ENCODE data around the gene TMEM132D.

DNA sequence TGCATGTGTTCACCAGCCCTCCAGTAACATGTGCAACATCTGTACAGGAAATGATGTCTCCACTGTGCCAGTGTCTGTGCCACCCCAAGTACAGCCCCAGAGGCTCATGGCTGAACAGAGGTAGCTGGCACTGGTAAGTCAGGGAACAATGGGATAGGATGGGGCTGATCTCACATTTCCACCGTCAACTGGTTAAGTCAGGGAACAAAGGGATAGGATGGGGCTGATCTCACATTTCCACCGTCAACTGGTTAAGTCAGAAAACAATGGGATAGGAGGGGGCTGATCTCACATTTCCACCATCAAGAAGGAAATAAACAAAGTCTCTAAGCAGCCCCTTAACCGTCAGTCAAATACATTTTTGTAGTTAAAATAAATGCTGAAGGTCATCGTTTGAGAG lies 246.6 kb downstream of the TMEM132D start:
- TF ChIP-seq EZH2 (IDR thresholded peaks at IDR 0.05; ENCODE audit: borderline replicate concordance, insufficient read depth, low read length, poor library complexity, severe bottlenecking) = no peak
- TF ChIP-seq, protein P1, sequence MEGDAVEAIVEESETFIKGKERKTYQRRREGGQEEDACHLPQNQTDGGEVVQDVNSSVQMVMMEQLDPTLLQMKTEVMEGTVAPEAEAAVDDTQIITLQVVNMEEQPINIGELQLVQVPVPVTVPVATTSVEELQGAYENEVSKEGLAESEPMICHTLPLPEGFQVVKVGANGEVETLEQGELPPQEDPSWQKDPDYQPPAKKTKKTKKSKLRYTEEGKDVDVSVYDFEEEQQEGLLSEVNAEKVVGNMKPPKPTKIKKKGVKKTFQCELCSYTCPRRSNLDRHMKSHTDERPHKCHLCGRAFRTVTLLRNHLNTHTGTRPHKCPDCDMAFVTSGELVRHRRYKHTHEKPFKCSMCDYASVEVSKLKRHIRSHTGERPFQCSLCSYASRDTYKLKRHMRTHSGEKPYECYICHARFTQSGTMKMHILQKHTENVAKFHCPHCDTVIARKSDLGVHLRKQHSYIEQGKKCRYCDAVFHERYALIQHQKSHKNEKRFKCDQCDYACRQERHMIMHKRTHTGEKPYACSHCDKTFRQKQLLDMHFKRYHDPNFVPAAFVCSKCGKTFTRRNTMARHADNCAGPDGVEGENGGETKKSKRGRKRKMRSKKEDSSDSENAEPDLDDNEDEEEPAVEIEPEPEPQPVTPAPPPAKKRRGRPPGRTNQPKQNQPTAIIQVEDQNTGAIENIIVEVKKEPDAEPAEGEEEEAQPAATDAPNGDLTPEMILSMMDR (IDR thresholded peaks at IDR 0.05; ENCODE audit: poor library complexity, severe bottlenecking) = no peak
- no peak for TF ChIP-seq EP300 (conservative IDR thresholded peaks at IDR 0.05; ENCODE audit: poor library complexity, severe bottlenecking)
- no peak for TF ChIP-seq SMC3 (conservative IDR thresholded peaks at IDR 0.05; ENCODE audit: poor library complexity)
- no peak for TF ChIP-seq POLR2AphosphoS5 (IDR thresholded peaks at IDR 0.05)
- TF ChIP-seq TAF1 (IDR thresholded peaks at IDR 0.05; ENCODE audit: low read depth) = no peak
- TF ChIP-seq MXI1 (conservative IDR thresholded peaks at IDR 0.05; ENCODE audit: poor library complexity, severe bottlenecking) = no peak

Data from neural cell (in vitro differentiated cells).